Glutamatergic neuron (in vitro differentiated cells): ENCODE results near the gene HES2. TPM values are rescaled to one million over a fixed set of nuclear protein-coding genes. Genes with fewer than 3 reads are reported as not detected.

Experiments
- DNase-seq: peaks from one replicate; pipeline ENCODE4 v3.0.0; 2022
- H3K27ac Mint-ChIP-seq: one replicate; pipeline ENCODE4 v1.8.0; 2020; ENCODE audit warnings: mild to moderate bottlenecking, mixed read lengths, inconsistent platforms; ENCODE audit not compliant: unreplicated experiment
- H3K27me3 Mint-ChIP-seq: one replicate; pipeline ENCODE4 v1.8.0; 2020; ENCODE audit warnings: mild to moderate bottlenecking, moderate library complexity, mixed read lengths, inconsistent platforms; ENCODE audit not compliant: unreplicated experiment
- H3K36me3 Mint-ChIP-seq: one replicate; pipeline ENCODE4 v1.8.0; 2020; ENCODE audit warnings: mild to moderate bottlenecking, mixed read lengths, inconsistent platforms; ENCODE audit not compliant: unreplicated experiment
- H3K4me1 Mint-ChIP-seq: one replicate; pipeline ENCODE4 v1.8.0; 2020; ENCODE audit warnings: mild to moderate bottlenecking, low read depth, mixed read lengths, inconsistent platforms; ENCODE audit not compliant: unreplicated experiment
- H3K4me3 Mint-ChIP-seq: one replicate; pipeline ENCODE4 v1.8.0; 2020; ENCODE audit warnings: mild to moderate bottlenecking, mixed read lengths, inconsistent platforms; ENCODE audit not compliant: unreplicated experiment
- H3K9me3 Mint-ChIP-seq: one replicate; pipeline ENCODE4 v1.8.0; 2020; ENCODE audit warnings: mild to moderate bottlenecking, moderate library complexity, mixed read lengths, inconsistent platforms; ENCODE audit not compliant: unreplicated experiment
- CTCF ChIP-seq: fragments of 200-600 bp; sonication (generic); IDR thresholded peaks from one replicate; pipeline ENCODE4 v1.5.0; 2021; ENCODE audit not compliant: partially characterized antibody, unreplicated experiment
- total RNA-seq: library from RNA; stranded (reverse); fragmentation: NEBNext Ultra II Directional; extraction: Animal tissue kit (Norgen Biotek cat#: 25700); gene quantifications from one replicate; pipeline ENCODE4 v1.2.1, GENCODE V29; 2021; ENCODE audit not compliant: unreplicated experiment

HES2 gene
- total RNA-seq, 1 donor from 2014 or later, result 54.6 TPM

- Mint-ChIP-seq H3K4me3 (peak overlapping the region; percentile 5), H3K9me3 (peaks cover 4% of the 10 kb centered on the region), H3K27ac (peak overlapping the region; percentile 17), H3K27me3 (peaks cover 2% of the 10 kb centered on the region), H3K36me3 (peaks cover 5% of the 10 kb centered on the region), H3K4me1 (peaks cover 15% of the 10 kb centered on the region)
- no peak for DNase-seq
- TF ChIP-seq CTCF, result no peak
Measured at GRCh38 chr1:6386371-6386949, 33.3 kb downstream of the HES2 start.

GRCh38 chr1:6385488-6386191 lies 34.1 kb downstream of the HES2 start:
- TF ChIP-seq CTCF, result no peak
- peak overlapping the region; percentile 22 for H3K27ac Mint-ChIP-seq
- peaks cover 4% of the 10 kb centered on the region for H3K9me3 Mint-ChIP-seq
- H3K27me3 Mint-ChIP-seq, result peaks cover 3% of the 10 kb centered on the region
- peaks cover 15% of the 10 kb centered on the region for H3K4me1 Mint-ChIP-seq
- H3K4me3 Mint-ChIP-seq, result peak overlapping the region; percentile 76
- DNase-seq, result peak; percentile 71
- H3K36me3 Mint-ChIP-seq, result peaks cover 5% of the 10 kb centered on the region

- Mint-ChIP-seq H3K4me3 (peak overlapping the region; percentile 7), H3K9me3 (peaks cover 4% of the 10 kb centered on the region), H3K36me3 (peaks cover 5% of the 10 kb centered on the region), H3K27ac (no peak overlapping the region), H3K27me3 (peaks cover 3% of the 10 kb centered on the region), H3K4me1 (peaks cover 15% of the 10 kb centered on the region)
- no peak for DNase-seq
- TF ChIP-seq CTCF, result no peak
Measured at GRCh38 chr1:6384962-6385361, 34.8 kb downstream of the HES2 start.

- H3K4me3 Mint-ChIP-seq, result no peak overlapping the region
- H3K36me3 Mint-ChIP-seq, result peaks cover 5% of the 10 kb centered on the region
- H3K4me1 Mint-ChIP-seq, result peaks cover 14% of the 10 kb centered on the region
- no peak for DNase-seq
- H3K9me3 Mint-ChIP-seq, result peaks cover 4% of the 10 kb centered on the region
- H3K27ac Mint-ChIP-seq, result no peak overlapping the region
- H3K27me3 Mint-ChIP-seq, result peaks cover 5% of the 10 kb centered on the region
- no peak for TF ChIP-seq CTCF
Measured at GRCh38 chr1:6384135-6384534, 35.6 kb downstream of the HES2 start.

GRCh38 chr1:6380037-6380436 lies 39.7 kb downstream of the HES2 start:
- Mint-ChIP-seq H3K4me3 (no peak overlapping the region), H3K4me1 (peaks cover 4% of the 10 kb centered on the region), H3K9me3 (peaks cover 4% of the 10 kb centered on the region), H3K27ac (no peak overlapping the region), H3K27me3 (peaks cover 4% of the 10 kb centered on the region), H3K36me3 (peaks cover 5% of the 10 kb centered on the region)
- TF ChIP-seq CTCF, result no peak
- DNase-seq, result no peak
